Uterus (tissue), 2 donors: Measurements from ENCODE around the gene NLK.

ENCODE experiments used
- CTCF ChIP-seq, 4 experiments: fragments of 200-600 bp in 2 of 4; fragments of 450-650 bp in 2 of 4; sonication (generic) in 2 of 4; IDR thresholded peaks; one replicate each; pipeline ENCODE4 v1.5.1; 2016 to 2019; ENCODE audit warnings: antibody characterized with exemption in 4 of 4, mild to moderate bottlenecking in 2 of 4, moderate library complexity in 1 of 4
- POLR2A ChIP-seq, 2 donors: fragments of 450-650 bp; IDR thresholded peaks; one replicate each; pipeline ENCODE4 v1.6.1; 2016; ENCODE audit warnings: antibody characterized with exemption in 2 of 2, mild to moderate bottlenecking in 1 of 2, moderate library complexity in 1 of 2

DNA sequence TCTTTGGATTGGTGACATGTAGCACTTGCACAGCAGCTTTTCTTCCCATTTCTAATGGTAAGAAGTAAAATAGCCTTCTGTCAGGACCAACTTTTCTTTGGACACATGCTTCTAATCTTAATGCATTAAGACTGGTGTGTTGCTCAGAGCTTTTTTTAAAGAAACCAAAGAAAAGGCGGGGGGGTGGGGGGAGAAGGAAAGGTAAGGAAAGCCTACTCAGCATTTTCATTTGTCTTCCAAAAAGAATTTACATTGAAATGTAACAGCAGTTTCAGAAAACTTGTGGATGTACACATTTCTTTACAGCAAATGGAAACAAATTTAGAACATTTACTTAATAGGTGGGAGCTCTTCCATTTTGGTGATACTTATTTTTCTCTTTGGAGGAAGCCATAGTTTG lies 49.6 kb downstream of the NLK start:
- no peak for TF ChIP-seq CTCF (IDR thresholded peaks at IDR 0.05)
- TF ChIP-seq POLR2A (IDR thresholded peaks at IDR 0.05) = no peak
